Progenitor cell of endocrine pancreas (in vitro differentiated cells): Measurements from ENCODE around the gene HES2. TPM values are rescaled to one million over a fixed set of nuclear protein-coding genes. Genes with fewer than 3 reads are reported as not detected.
A peak's percentile ranks its signal among the peaks of the same experiment; 100 is the strongest.

ENCODE experiments used
- DNase-seq: peaks from one replicate; pipeline ENCODE4 v3.0.0; 2021; ENCODE audit warnings: low spot score; ENCODE audit not compliant: unreplicated experiment
- H3K27ac Mint-ChIP-seq: 2 replicates; pipeline ENCODE4 v1.8.0; 2021; ENCODE audit warnings: mild to moderate bottlenecking, moderate library complexity, mixed read lengths
- H3K27me3 Mint-ChIP-seq: 2 replicates; pipeline ENCODE4 v1.8.0; 2021; ENCODE audit warnings: mixed read lengths
- H3K36me3 Mint-ChIP-seq: 2 replicates; pipeline ENCODE4 v1.8.0; 2022; ENCODE audit warnings: mixed read lengths; ENCODE audit not compliant: insufficient read depth
- H3K4me1 Mint-ChIP-seq: 2 replicates; pipeline ENCODE4 v1.8.0; 2021; ENCODE audit warnings: low read depth, mixed read lengths
- H3K4me3 Mint-ChIP-seq: 2 replicates; pipeline ENCODE4 v1.8.0; 2021; ENCODE audit warnings: low read depth, mild to moderate bottlenecking, moderate library complexity, mixed read lengths
- H3K9me3 Mint-ChIP-seq: 2 replicates; pipeline ENCODE4 v1.8.0; 2021; ENCODE audit warnings: low read depth, mixed read lengths
- CTCF ChIP-seq: fragments of 200-600 bp; sonication (generic); IDR thresholded peaks from one replicate; pipeline ENCODE4 v1.5.0; 2021; ENCODE audit warnings: antibody characterized with exemption, mild to moderate bottlenecking; ENCODE audit not compliant: unreplicated experiment
- total RNA-seq: library from RNA; stranded (reverse); gene quantifications from 2 replicates; pipeline ENCODE4 v1.2.1, GENCODE V29; 2021

HES2 gene
- total RNA-seq, 1 donor from 2014 or later, result 0.12 TPM

DNA sequence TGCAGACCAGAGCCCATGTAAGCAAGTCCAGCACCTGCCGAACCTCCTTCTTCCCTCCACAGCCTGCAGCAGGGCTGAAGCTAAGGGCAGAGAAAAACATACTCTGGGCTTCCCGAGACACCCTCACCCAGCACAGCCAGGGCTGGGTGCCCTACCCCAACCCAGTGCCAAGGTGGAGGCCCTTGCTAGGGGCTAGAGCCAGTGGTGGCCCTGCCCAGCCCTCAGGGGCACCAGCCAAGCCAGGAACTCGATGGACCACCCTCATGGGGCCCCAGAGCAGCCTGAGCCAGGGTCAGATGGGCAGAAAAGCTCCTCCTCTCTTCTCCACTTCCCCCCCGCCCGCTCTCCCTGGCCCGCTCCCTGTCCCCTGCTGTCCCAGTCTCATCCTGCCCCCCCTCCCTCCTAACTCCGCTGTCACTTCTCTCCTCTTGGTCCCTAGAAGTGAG, 30.3 kb upstream of the HES2 start:
- H3K27ac Mint-ChIP-seq, result no peak overlapping the region
- no peak for DNase-seq
- peaks cover 21% of the 10 kb centered on the region for H3K4me1 Mint-ChIP-seq
- TF ChIP-seq CTCF, result no peak
- H3K9me3 Mint-ChIP-seq, result no peaks in the 10 kb centered on the region
- peaks cover 11% of the 10 kb centered on the region for H3K27me3 Mint-ChIP-seq
- H3K4me3 Mint-ChIP-seq, result no peak overlapping the region
- peaks cover 6% of the 10 kb centered on the region for H3K36me3 Mint-ChIP-seq

GRCh38 chr1:6448749-6449631, 29.3 kb upstream of the HES2 start:
- Mint-ChIP-seq H3K9me3 (no peaks in the 10 kb centered on the region), H3K27me3 (peaks cover 14% of the 10 kb centered on the region), H3K4me1 (peaks cover 24% of the 10 kb centered on the region), H3K4me3 (peak overlapping the region; percentile 59), H3K36me3 (peaks cover 6% of the 10 kb centered on the region), H3K27ac (peak overlapping the region; percentile 27)
- no peak for TF ChIP-seq CTCF
- peak; percentile 42 for DNase-seq

DNA sequence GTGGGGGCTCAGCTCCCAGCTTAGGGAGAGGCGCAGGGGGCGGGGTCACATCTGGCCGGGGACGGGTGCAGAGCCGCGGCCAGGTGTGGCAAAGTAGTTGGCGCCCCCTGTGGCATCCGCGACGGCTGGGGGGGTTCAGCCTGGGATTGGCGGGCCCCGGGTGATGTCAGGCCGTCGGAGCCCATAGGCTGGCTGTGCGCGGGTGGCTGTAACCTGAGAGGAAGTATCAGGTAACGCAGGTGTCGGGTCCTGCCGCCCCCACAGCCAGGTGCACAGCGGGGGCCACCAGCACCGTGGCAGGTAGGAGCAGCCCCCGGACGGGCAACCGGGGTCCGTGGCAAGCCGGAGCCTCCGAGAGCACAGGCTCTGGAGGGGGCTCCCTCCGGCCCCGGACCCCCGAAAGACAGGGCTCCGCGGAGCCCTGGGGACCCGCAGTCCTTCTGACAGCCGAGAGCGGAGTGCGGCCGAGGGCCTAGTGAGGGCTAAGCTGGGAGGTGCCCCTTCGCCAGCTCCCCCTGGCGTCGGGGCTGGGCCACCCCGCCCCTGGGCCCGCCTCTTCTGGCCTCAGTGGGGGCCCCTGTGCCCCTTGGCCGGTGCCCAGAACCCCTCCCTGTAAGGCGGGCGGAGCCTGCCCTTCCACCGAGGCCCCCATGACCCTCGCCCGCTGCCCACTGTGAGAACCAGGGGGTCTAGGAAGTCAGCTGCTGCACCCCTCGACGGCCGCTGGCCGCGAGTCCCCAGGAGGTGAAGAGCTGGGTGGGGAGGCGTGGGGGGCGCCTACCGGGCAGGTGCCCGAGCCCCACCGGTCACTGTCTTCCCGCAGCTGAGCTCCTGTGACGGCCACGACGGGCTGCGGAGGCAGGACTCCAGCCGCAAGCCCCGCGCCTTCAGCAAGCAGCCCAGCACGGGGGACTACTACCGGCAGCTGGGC, 28.4 kb upstream of the HES2 start:
- peak overlapping the region; percentile 72 for H3K4me3 Mint-ChIP-seq
- peak overlapping the region; percentile 87 for H3K27ac Mint-ChIP-seq
- peaks cover 9% of the 10 kb centered on the region for H3K27me3 Mint-ChIP-seq
- TF ChIP-seq CTCF, result no peak
- peaks cover 24% of the 10 kb centered on the region for H3K4me1 Mint-ChIP-seq
- DNase-seq, result peak; percentile 85
- no peaks in the 10 kb centered on the region for H3K9me3 Mint-ChIP-seq
- H3K36me3 Mint-ChIP-seq, result peaks cover under 1% of the 10 kb centered on the region

DNA sequence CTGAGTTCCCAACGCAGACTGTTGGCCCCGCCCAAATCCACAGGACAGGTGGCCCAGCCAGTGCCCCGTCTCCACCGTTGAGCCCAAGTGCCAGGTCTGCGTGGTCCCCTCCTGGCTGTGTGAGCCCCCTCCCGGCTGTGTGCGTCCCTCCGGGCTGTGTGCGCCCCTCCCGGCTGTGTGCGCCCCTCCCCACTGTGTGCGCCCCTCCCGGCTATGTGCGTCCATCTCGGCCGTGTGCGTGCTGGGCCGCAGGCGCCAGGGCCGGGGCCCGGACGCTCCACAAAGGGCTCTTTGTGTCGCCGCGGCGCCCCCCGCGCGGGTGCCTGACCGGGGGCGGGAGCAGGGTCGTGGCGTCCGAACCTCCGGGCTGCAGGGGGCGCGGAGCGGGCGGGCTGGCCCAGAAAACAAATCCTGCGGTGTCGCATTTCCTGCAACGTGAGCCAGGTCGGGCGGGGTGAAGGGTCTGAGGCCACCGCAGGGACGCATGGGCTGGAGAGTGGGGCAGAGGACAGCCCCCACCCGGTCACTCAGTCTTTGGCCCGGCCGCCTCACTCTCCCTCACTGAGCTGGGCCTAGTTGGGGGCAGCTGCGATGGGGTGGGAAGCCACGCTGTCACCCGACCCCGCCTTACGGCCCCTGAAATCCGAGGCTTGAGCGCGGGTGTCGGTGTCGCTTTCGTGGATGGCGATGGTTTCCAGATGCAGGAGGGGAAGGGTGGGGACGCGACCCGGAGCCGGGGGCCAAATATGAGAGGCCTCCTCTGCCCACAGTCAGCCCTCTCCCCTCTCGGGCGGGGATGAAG, 27.5 kb upstream of the HES2 start:
- H3K27me3 Mint-ChIP-seq, result peaks cover 9% of the 10 kb centered on the region

More for the DNA sequence above, 27.5 kb upstream of the HES2 start:
- TF ChIP-seq CTCF, result peak; percentile 39
- peak; percentile 60 for DNase-seq
- no peaks in the 10 kb centered on the region for H3K36me3 Mint-ChIP-seq
- no peaks in the 10 kb centered on the region for H3K9me3 Mint-ChIP-seq
- H3K4me1 Mint-ChIP-seq, result peaks cover 24% of the 10 kb centered on the region
- peak overlapping the region; percentile 87 for H3K27ac Mint-ChIP-seq
- H3K4me3 Mint-ChIP-seq, result peak overlapping the region; percentile 72
